Measurements from ENCODE around the gene RDH13. TPM values are rescaled to one million over a fixed set of nuclear protein-coding genes. Genes with fewer than 3 reads are reported as not detected.

Gene RDH13
- total and polyA plus RNA-seq, 2 experiments from 2014 or later, result 28.0 to 36.5 TPM

GRCh38 chr19:55031178-55031577 is 31.8 kb downstream of the RDH13 start:
- H3K36me3 ChIP-seq (ENCODE audit: insufficient read depth), result no peaks in the 10 kb centered on the region
- H3K36me3 Mint-ChIP-seq (ENCODE audit: low read depth), result peaks cover 5% of the 10 kb centered on the region; the same call in 2 of the 3 replicates

More at GRCh38 chr19:55031178-55031577, 31.8 kb downstream of the RDH13 start:
- no peak overlapping the region for H3K27ac Mint-ChIP-seq
- H3K4me1 Mint-ChIP-seq, result no peaks in the 10 kb centered on the region
- Histone ChIP-seq H3K4me2 (no peak overlapping the region), H3K27ac (ENCODE audit: low read depth) (no peak overlapping the region), H2AFZ (no peak overlapping the region), H3K27me3 (ENCODE audit: insufficient read depth) (no peaks in the 10 kb centered on the region), H4K20me1 (replicated peaks; ENCODE audit: insufficient read depth) (peaks cover 27% of the 10 kb centered on the region), H3K79me2 (replicated peaks; ENCODE audit: insufficient read depth) (peaks cover 57% of the 10 kb centered on the region), H3K4me1 (ENCODE audit: insufficient read depth) (no peaks in the 10 kb centered on the region), H3F3A (replicated peaks; ENCODE audit: low read depth) (peaks cover 16% of the 10 kb centered on the region; the same call in 1 of the 2 replicates), H3K9me2 (ENCODE audit: insufficient read depth) (peaks cover 4% of the 10 kb centered on the region), H3K4me3 (no peak overlapping the region)
- TF ChIP-seq NANOG (IDR thresholded peaks at IDR 0.05; ENCODE audit: borderline replicate concordance), result no peak
- TF ChIP-seq JUNB (IDR thresholded peaks at IDR 0.05; ENCODE audit: unreplicated experiment), result no peak
- TF ChIP-seq POLR2AphosphoS5 (IDR thresholded peaks at IDR 0.05; ENCODE audit: low read depth), result no peak
- TF ChIP-seq ZNF462 (CRISPR knock-in tag; IDR thresholded peaks at IDR 0.05), result no peak
- TF ChIP-seq ETS1 (IDR thresholded peaks at IDR 0.05), result no peak
- no peak for TF ChIP-seq STAT1 (IDR thresholded peaks at IDR 0.05; ENCODE audit: unreplicated experiment)
- no peak for TF ChIP-seq ZNF114 (CRISPR knock-in tag; IDR thresholded peaks at IDR 0.05)
- TF ChIP-seq CREB1 (CRISPR knock-in tag; IDR thresholded peaks at IDR 0.05; ENCODE audit: low read depth), result no peak
- no peak for TF ChIP-seq EZH2 (IDR thresholded peaks at IDR 0.05; ENCODE audit: low read depth, unreplicated experiment)
- TF ChIP-seq CTCF (conservative IDR thresholded peaks at IDR 0.05; ENCODE audit: low read depth in 2 of 2), result no peak
- no peak for TF ChIP-seq REST (IDR thresholded peaks at IDR 0.05; ENCODE audit: unreplicated experiment)
- no peak for TF ChIP-seq EZH2phosphoT487 (IDR thresholded peaks at IDR 0.05; ENCODE audit: unreplicated experiment)
- no peak for TF ChIP-seq ZNF331 (CRISPR knock-in tag; IDR thresholded peaks at IDR 0.05; ENCODE audit: low read depth)
- DNase-seq (ENCODE audit: low spot score) (no peak), ATAC-seq (no peak)
- H3K4me3 Mint-ChIP-seq, result no peak overlapping the region
- H3K9me3 Mint-ChIP-seq, result peaks cover 11% of the 10 kb centered on the region
- peaks cover 10% of the 10 kb centered on the region for H3K27me3 Mint-ChIP-seq (ENCODE audit: insufficient read depth, low read depth, poor library complexity)
